GM19372 (cell line): ENCODE data around the gene ANTXR1.

ENCODE experiments used
- ATAC-seq: cut with Tn5 transposase; IDR thresholded peaks from one replicate; pipeline ENCODE4 v1.9.1; 2021; ENCODE audit warnings: mild to moderate bottlenecking, low read depth, moderate library complexity; ENCODE audit not compliant: unreplicated experiment

The ANTXR1 gene

DNA sequence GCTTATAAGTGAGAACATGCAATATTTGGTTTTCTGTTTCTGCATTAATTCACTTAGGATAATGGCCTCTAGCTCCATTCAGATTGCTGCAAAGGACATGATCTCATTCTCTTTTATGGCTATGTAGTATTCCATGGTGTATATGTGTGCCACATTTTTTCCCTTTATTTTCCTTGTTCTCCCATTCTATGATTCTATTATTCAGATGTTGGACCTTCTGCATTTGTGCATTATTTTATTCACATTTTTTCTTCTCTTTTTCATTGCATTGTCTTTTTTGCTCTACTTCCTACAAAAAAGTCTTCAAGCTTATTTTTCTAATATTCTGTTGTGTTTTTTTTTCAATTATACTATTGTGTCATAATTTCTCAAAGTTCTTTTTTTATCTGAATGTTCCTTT lies 11.1 kb upstream of the ANTXR1 start:
- ATAC-seq, result no peak

DNA sequence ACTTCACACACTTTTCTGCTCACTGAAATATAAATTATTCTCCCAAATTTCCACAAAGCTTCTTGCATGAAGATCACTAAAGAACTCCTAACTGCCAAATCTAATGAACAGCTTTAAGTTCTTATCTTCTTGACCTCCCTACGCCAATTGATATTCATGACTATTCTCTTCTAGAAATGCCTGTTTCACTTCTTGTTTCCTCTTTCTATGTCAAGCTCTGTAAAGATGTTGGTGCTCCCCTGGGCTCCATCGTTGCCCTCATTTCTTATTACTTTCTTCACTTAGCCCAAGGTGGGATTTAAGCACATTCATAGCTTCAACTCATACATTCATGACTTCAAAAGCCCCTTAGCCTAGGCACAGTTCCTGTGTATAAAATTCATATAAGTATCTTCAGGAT lies 9.2 kb upstream of the ANTXR1 start:
- no peak for ATAC-seq

DNA sequence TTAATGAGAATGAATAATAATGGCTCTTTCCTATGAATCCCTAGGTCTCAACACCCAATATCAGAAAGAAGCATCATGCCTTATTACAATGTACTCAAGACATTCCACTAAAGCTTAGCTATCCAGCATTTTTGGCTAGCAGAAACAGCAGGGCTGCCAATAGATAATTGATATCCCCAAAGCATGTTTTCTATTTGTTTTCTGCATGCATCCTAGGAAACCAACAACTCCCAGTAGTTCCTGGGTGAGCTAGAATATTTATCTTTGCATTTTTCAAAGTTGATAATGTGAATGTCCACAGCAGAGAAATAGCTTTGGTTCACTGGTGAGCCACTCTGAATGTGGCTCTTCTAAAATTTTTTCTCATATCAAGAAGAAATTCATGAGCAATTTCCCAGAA lies 5.8 kb upstream of the ANTXR1 start:
- ATAC-seq, result no peak

DNA sequence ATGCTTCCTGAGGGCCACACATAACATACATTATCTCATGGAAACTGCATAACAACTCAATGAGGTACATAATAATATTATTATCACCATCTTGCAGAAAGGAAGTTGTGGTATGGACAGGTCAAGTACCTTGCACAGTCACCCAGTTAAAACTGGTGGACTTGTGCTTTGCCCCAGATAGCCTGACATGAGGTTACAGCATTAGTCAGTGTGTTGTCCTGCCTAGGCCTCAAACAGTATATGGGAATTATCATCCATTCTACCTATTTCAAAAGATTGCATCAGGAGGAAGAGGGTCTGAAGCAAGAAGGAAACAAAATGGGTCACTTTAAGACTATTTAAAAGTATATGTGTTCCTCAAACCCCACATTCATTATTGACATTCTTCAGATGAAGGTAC lies 5.4 kb upstream of the ANTXR1 start:
- no peak for ATAC-seq

DNA sequence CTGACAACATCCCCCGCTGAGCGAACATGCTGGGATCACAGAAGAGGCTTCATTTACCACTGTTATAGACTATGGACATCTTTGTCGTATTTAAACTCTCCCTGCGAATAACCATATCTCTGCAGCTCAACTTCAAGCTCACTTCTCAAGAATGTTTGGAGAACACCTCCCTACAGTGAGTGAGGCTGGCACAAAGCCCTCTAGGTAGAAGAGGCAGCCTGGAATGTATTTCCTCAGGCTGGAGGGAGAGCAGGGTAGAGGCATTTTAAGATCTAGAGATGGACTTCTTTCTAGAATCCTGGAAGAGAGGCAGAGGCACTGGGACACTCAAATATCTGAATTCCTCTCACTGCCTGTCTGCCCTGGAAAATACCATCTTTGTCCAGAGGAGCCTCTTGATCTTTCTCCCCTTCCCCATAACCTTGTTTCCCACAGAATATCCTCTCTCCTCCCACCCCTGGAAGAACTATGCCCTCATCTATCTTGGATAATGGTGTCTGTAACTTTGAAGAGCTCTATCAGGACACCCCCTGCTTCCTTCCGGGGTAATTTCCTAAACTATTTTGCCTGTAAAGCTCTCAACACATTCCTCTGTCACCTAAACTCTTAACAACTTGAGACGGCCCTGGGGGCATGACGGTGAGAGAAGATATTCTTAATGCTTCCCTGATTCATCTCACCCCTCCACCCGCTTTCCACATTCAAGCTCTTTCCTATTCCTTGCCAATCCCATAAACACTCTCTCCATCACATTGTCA lies 2.4 kb upstream of the ANTXR1 start:
- no peak for ATAC-seq

DNA sequence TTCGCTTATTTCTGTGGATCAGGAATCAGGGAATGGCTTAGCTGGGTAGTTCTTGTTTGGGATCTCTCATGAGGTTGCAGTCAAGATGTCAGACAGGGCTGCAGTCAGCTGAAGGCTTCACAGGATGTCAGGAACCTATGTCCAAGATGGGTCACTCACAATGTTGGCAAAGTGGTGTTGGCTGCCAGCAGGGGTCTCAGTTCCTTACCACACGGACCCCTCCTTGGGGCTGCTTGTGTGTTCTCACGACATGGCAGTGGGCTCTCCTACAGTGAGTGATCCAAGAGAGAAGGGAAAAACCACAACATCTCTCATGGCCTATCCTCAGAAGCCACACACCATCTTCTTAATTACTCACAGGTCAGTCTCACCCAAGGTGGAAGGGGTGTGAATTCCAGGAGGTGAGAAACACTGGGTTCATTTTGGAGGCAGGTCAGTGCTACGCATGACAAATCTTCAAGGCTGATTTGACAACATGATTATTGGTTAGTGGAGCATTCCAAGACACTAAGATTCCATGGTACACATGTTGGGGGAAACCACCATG lies 1.3 kb upstream of the ANTXR1 start:
- no peak for ATAC-seq

DNA sequence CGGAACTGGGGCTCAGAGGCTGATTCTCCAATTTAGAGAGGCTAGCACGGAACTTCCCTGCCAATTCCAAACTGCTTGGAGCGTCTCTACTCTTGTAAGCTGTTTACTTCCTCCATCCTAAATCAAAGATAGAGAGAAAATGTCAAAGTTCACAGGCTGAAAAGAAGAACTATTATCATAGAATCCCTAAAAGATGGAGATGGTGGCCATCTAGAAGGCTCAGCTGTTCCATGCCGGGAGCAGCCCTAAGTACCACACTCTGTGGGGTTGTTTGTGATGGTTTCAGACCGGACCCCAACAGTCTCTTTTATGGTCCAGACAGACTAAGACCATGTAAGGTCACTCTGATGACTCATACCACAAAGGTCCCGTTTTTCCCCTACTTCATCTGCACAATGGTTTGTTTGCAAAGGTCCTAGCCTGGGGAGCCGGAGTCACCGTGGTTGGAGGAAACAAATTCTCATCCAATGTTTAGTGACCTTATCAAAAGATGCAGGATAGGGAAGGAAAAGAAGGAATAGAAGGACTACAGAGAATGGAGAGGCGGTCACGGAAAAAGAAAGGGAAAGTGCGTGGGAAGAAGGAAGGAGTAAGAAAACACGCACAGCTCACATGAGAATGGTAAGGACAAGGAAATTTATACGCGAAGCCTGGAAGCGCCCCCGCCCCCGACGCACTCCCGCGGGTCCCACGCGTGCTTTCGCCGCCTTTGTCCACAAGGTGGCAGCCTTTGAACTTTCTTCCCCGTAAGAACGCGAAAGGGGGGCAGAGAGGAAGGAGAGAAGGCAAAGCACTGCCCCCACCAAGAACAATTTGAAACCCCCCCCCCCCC lies 453 bp upstream of the ANTXR1 start:
- ATAC-seq, result no peak

DNA sequence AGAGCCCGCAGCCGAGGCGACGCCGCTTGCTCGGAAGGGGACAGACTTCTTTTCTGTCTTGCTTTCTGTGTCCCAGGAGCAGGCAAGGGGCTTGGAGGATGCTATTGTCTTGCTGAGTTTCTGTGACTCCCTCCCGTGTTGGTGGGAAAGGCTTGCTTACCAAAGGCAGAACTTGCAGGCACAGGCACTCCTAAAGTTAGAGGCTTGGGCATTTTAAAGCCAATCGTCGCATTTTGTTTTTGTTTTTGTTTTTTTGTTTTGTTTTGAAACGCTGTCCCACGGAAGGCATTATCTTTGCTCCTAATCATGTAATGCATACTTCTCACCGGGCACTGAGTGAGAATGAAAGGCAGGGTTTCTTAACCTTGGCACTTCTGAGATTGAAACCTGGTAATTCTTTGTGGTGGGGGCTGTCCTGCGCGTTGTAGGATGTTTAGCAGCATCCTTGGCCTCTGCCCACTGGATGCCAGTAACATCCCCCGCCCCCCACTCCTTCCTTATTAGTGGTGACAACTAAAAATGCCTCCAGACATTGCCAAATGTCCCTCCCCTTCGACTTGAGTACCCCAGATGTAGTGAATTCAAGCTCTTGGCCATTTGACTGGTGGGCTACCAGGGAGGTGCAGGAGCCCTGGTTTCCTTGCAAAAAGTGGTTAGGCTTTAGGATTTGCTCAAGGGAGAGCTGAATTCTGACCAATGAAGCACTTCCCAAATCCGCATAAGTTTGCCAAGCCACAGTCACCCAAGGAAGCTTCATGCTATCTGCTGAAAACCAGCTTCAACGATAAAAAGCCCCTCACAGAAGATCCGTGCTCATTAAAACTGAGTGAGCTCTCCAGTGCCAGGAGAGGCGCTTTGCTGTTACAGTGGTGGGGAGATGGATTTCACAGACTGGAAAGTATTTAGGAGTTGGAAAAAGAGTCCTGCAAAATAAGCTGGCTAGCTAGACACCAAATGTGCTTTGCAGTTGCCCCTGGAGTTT lies 1.2 kb downstream of the ANTXR1 start:
- no peak for ATAC-seq

DNA sequence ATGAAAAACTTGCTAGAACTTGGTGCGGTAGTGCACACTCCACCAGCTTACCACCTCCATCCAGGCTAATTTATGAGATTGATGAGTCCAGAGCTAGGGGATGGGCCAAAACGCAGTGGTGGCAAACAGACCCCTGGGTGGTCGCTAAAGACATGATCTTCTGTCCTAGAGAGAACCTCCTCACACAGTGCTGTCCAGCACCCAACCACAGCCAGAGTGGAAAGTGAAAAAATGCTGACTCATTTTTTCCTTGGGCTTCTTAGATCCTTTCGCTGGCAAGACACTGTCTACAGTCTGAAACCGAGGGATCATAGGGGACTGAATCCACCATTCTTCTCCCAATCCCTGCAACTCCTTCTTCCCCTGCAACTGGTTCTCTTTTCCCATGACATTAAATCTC lies 4.1 kb downstream of the ANTXR1 start:
- ATAC-seq, result no peak

DNA sequence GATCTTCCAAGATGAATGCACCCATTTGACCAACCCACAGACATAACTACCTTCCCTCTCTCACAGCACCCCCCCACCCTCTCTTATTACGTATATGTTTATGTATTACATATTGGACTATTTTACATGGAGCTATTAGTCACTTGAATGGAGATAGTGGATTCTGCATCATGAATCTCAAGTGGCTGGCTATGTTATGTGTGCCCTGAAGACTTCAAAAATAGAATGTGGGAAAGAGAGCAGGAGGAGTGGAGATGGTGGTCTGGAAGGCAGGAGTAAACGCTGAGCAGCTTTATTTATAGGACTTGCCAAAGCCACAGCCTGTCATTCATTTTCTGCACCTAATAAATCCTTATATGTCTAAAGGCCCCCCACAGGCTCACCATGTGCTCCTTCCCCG lies 4.9 kb downstream of the ANTXR1 start:
- ATAC-seq, result no peak

DNA sequence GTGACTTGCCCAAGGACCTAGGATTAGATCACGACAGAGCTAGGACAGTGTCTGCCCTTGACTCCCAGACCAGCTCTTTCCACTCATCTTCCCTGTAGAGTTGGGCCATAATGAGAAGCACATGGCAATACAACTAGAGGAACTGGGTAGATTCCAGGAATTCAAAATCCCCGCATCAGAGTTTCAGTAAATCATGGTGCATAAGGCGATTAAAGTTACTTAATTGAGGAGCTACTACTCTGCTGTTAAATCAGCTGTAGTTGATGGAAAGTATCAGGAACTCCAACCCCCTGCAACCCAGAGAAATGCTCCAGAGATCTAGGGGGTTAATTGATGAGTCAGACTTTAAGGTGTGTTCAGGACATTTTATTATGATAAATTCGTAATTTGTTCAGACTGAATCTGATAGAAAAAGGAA lies 5.7 kb downstream of the ANTXR1 start:
- ATAC-seq, result no peak

DNA sequence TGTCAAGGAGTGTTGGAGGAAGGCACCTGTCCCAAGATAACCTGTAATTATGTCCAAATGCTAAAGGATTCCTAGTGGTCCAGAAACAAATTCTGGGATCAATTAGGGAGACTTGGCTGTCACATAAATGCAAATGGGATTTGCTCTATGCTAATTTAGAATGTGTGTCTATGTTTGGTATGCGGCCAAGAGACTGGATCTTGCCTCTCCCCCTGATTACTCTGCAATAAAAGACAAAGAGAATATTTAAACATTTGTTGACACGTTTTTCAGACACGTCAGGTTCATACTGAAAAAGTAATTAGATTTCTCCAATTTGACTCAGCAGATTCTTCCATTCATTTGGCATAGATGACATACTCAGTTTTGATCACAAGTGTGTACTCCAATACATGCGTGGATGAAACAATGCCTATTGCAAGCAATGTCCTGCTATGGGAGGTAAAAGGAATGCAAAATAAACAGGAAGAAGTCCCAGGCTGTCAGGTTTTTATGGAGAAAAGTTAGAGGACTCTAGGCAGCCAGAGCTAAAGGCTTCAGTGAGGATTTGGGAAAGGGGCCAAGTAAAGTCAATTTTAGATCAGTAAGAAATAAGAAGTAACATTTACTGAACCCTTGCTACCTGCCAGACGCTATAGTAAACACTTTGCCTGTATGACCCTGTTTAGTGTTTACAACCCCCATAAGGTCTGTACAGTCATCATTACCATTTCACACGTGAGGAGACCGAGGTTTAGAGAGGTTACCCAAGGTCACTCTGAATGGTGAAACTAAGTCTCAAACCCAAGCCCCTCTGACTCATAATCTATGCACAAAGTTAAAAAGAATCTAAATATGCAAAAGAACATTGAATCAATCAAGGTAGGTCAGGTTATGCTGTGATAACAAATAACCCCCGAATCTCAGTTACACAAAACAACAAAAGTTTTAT lies 7.8 kb downstream of the ANTXR1 start:
- ATAC-seq, result no peak

DNA sequence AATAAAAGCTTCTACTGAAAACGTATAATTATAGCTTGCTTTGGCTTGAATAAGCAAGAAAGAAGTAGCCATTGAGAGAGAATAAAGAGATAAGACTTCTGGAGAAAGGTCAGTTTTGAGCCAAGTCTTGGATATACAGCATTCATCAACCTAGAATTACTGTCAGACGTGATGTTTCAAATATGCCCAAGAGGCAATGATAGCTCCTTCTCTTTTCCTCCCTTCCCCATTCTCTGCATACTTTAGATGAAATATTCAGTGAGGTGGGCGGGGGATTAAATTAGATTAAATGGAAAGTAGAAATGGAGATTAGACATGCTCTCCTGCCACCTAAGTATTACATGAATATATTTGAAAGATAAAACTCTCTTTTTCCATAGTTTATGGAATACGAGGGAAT lies 8.7 kb downstream of the ANTXR1 start:
- ATAC-seq, result no peak

DNA sequence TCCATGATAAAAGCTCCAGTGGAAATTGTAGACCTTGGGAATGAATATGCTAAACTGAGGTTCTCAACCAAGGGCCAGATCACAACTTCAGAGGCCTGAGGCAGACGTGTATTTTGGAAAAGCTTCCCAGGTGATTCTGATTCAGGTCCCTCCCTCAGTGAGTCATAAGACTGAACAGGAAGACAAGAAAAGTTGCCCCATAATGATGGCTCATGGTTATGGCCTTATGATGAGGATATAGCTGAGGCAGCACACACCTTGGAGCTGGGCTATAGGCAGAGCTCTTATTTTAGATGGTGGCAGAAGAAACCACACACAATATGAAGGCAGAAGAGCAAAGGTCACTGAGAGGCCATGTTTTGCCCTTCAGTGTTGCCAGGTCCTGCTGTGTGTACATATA lies 9.6 kb downstream of the ANTXR1 start:
- ATAC-seq, result no peak

DNA sequence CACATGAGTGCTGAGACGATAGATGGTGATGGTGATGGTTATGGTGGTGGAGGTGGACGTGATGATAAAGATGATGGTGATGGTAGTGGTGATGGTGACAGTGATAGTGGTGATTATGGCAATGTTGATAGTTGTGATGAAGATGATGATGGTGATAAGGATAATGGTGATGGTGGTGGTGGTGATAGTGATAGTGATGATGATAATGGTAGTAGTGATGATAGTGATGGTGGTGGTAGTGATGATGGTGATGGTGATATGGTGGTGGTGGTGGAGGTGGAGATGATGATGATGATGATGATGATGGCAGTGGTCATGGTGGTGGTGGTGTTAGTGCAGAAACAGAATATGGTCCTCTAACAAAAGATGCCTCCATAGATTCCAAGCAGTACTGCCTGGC lies 10.3 kb downstream of the ANTXR1 start:
- ATAC-seq, result no peak

DNA sequence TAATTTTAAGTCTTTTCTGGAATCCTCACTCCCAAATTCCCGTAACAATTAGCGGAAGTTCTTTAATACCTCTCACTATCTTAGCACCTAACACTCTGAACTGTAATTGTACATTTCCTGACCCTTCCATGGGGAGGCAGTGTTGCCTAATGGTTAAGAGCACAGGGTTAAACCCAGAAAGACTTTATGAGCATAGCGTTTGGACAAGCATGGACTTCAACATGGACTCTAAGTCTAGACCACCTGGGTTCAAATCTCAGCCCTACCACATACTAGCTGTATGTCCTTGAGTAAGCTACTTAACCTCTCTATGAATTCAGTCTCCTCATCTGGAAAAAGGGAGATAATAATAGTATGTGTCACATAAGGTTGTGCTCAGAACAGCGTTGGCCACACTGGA lies 13.0 kb downstream of the ANTXR1 start:
- ATAC-seq, result no peak

DNA sequence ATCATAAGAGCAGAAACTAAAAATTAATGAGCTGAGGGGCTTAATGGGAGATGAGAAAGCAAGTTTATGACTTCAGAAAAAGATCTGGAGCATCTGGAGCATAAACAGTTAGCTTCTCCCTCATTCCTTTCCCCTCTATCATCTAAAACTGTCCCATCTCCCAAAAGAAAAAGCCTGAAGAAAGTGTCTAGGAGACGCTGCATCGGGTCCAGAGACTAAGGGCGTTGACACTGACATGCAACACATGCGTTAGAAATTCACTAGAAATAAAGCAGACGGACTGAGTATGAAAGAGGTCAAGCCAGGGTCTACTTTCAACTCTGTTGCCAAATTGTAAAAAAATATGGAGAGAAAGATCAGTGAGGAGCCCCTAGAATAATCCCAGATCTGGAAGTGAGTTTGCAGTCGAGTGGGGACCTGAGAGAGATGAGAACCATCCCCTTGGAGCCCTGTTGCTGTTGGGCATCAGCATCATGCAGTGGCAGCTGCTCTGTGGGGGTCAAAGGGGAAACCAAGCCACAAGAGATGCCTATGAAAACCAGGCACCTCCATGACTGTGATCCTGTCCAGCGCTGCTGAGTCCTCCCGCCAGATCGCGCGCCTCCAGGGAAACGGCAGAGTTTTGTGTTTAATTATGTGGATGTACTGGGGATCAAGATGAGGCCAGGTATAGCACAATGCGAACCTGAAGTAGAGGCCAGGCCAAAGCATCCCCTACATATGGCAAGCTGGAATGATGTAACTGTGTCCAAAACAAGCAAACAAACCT lies 13.9 kb downstream of the ANTXR1 start:
- no peak for ATAC-seq

DNA sequence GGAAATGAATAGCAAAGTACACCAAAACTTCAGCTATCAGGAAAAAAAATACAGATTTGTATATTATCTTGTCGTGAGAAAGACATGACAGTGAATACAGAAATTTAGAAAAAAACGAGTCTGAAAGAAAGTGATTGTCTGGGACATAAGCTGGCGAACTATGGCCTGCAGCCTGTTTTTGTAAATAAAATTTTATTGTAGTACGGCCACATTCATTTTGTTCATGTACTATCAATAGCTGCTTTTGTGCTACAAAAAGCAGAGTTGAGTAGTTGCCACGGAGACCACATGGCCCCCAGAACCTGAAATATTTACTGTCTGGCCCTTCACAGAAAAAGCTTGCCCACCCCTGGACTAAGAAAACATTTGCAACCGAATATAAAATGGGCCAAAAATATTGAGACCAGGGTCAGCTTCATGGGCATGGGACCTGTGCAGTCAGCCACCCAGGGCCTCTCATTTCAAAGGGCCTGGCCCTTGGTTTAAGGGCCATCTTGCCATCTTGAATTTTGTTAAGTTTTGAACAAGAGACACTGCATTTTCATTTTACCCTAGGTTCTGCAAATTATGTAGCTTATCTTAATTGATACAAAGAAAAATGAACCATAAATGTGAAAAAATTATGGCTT lies 17.9 kb downstream of the ANTXR1 start:
- no peak for ATAC-seq
